ENCODE results near the gene PPP3CA.

Gene PPP3CA

GRCh38 chr4:101071241-101071640 is 276.1 kb downstream of the PPP3CA start:
- ChIA-PET CTCF (interaction anchor here (0.6 kb wide), 1 partner anchor 9 kb away, joined by 4 read pairs; no protein-coding TSS in a partner anchor), POLR2A (no interaction called here)
- TF ChIP-seq SUZ12 (IDR thresholded peaks at IDR 0.05) = no peak
- no peak for TF ChIP-seq BHLHE40 (IDR thresholded peaks at IDR 0.05; ENCODE audit: borderline replicate concordance)
- no peak for TF ChIP-seq SP1 (IDR thresholded peaks at IDR 0.05)
- TF ChIP-seq NFRKB (IDR thresholded peaks at IDR 0.05) = no peak
- TF ChIP-seq HDGF (IDR thresholded peaks at IDR 0.05; ENCODE audit: borderline replicate concordance) = no peak
- no peak for TF ChIP-seq FOXK2 (IDR thresholded peaks at IDR 0.05)
- no peak for TF ChIP-seq L3MBTL2 (conservative IDR thresholded peaks at IDR 0.05)
- TF ChIP-seq CTBP1 (IDR thresholded peaks at IDR 0.05; ENCODE audit: borderline replicate concordance) = no peak
- no peak for TF ChIP-seq ELF4 (IDR thresholded peaks at IDR 0.05)
- no peak for TF ChIP-seq PKNOX1 (IDR thresholded peaks at IDR 0.05)
- no peak for TF ChIP-seq FOXM1 (IDR thresholded peaks at IDR 0.05; ENCODE audit: borderline replicate concordance)
- no peak for TF ChIP-seq TARDBP (IDR thresholded peaks at IDR 0.05)
- no peak for TF ChIP-seq ZNF384 (IDR thresholded peaks at IDR 0.05)
- no peak for DNase-seq (ENCODE audit: extremely low spot score)

GRCh38 chr4:101068115-101068514 is 279.2 kb downstream of the PPP3CA start:
- ChIA-PET POLR2A (no interaction called here), CTCF (no interaction called here)
- TF ChIP-seq BHLHE40 (IDR thresholded peaks at IDR 0.05; ENCODE audit: borderline replicate concordance) (no peak), ZNF384 (IDR thresholded peaks at IDR 0.05) (no peak), FOXM1 (IDR thresholded peaks at IDR 0.05; ENCODE audit: borderline replicate concordance) (no peak), NFRKB (IDR thresholded peaks at IDR 0.05) (no peak), FOXK2 (IDR thresholded peaks at IDR 0.05) (no peak), SP1 (IDR thresholded peaks at IDR 0.05) (no peak), ELF4 (IDR thresholded peaks at IDR 0.05) (no peak), LEF1 (IDR thresholded peaks at IDR 0.05; ENCODE audit: borderline replicate concordance) (no peak), CTBP1 (IDR thresholded peaks at IDR 0.05; ENCODE audit: borderline replicate concordance) (no peak), TARDBP (IDR thresholded peaks at IDR 0.05) (no peak), SUZ12 (IDR thresholded peaks at IDR 0.05) (no peak), L3MBTL2 (conservative IDR thresholded peaks at IDR 0.05) (no peak), PKNOX1 (IDR thresholded peaks at IDR 0.05) (no peak), ARNT (IDR thresholded peaks at IDR 0.05) (no peak)
- no peak for DNase-seq (ENCODE audit: extremely low spot score)

- CTCF ChIA-PET = interaction anchor here (0.7 kb wide), 1 partner anchor 163 kb away, joined by 3 read pairs; no protein-coding TSS in a partner anchor
- POLR2A ChIA-PET = no interaction called here
- no peak for DNase-seq (ENCODE audit: extremely low spot score)
- TF ChIP-seq TARDBP (IDR thresholded peaks at IDR 0.05) (no peak), LEF1 (IDR thresholded peaks at IDR 0.05; ENCODE audit: borderline replicate concordance) (no peak), ARNT (IDR thresholded peaks at IDR 0.05) (no peak), L3MBTL2 (conservative IDR thresholded peaks at IDR 0.05) (no peak), NFRKB (IDR thresholded peaks at IDR 0.05) (no peak), FOXM1 (IDR thresholded peaks at IDR 0.05; ENCODE audit: borderline replicate concordance) (no peak), PKNOX1 (IDR thresholded peaks at IDR 0.05) (no peak), HDGF (IDR thresholded peaks at IDR 0.05; ENCODE audit: borderline replicate concordance) (no peak), ZNF384 (IDR thresholded peaks at IDR 0.05) (no peak), FOXK2 (IDR thresholded peaks at IDR 0.05) (no peak), FOXA1 (IDR thresholded peaks at IDR 0.05) (no peak), CTBP1 (IDR thresholded peaks at IDR 0.05; ENCODE audit: borderline replicate concordance) (no peak), ELF4 (IDR thresholded peaks at IDR 0.05) (no peak)
Measured at GRCh38 chr4:101067383-101067782, 279.9 kb downstream of the PPP3CA start.

GRCh38 chr4:101066626-101067170 is 280.6 kb downstream of the PPP3CA start:
- TF ChIP-seq FOXK2 (IDR thresholded peaks at IDR 0.05) (no peak), FOXA1 (IDR thresholded peaks at IDR 0.05) (no peak), HDGF (IDR thresholded peaks at IDR 0.05; ENCODE audit: borderline replicate concordance) (no peak), BHLHE40 (IDR thresholded peaks at IDR 0.05; ENCODE audit: borderline replicate concordance) (no peak), L3MBTL2 (conservative IDR thresholded peaks at IDR 0.05) (no peak), ARNT (IDR thresholded peaks at IDR 0.05) (no peak), SP1 (IDR thresholded peaks at IDR 0.05) (no peak), ELF4 (IDR thresholded peaks at IDR 0.05) (no peak), SUZ12 (IDR thresholded peaks at IDR 0.05) (no peak), FOXM1 (IDR thresholded peaks at IDR 0.05; ENCODE audit: borderline replicate concordance) (no peak), LEF1 (IDR thresholded peaks at IDR 0.05; ENCODE audit: borderline replicate concordance) (no peak), NFRKB (IDR thresholded peaks at IDR 0.05) (no peak), TARDBP (IDR thresholded peaks at IDR 0.05) (no peak), ZNF384 (IDR thresholded peaks at IDR 0.05) (no peak), PKNOX1 (IDR thresholded peaks at IDR 0.05) (no peak), CTBP1 (IDR thresholded peaks at IDR 0.05; ENCODE audit: borderline replicate concordance) (no peak)
- POLR2A ChIA-PET = no interaction called here
- DNase-seq (ENCODE audit: extremely low spot score) = no peak
- CTCF ChIA-PET = no interaction called here

GRCh38 chr4:101065935-101066485 is 281.3 kb downstream of the PPP3CA start:
- POLR2A ChIA-PET = no interaction called here
- CTCF ChIA-PET = no interaction called here
- no peak for DNase-seq (ENCODE audit: extremely low spot score)
- TF ChIP-seq FOXK2 (IDR thresholded peaks at IDR 0.05) (no peak), FOXM1 (IDR thresholded peaks at IDR 0.05; ENCODE audit: borderline replicate concordance) (no peak), SUZ12 (IDR thresholded peaks at IDR 0.05) (no peak), FOXA1 (IDR thresholded peaks at IDR 0.05) (no peak), ELF4 (IDR thresholded peaks at IDR 0.05) (no peak), CTBP1 (IDR thresholded peaks at IDR 0.05; ENCODE audit: borderline replicate concordance) (no peak), ZNF384 (IDR thresholded peaks at IDR 0.05) (no peak), SP1 (IDR thresholded peaks at IDR 0.05) (no peak), HDGF (IDR thresholded peaks at IDR 0.05; ENCODE audit: borderline replicate concordance) (no peak), NFRKB (IDR thresholded peaks at IDR 0.05) (no peak), BHLHE40 (IDR thresholded peaks at IDR 0.05; ENCODE audit: borderline replicate concordance) (no peak), L3MBTL2 (conservative IDR thresholded peaks at IDR 0.05) (no peak), LEF1 (IDR thresholded peaks at IDR 0.05; ENCODE audit: borderline replicate concordance) (no peak), PKNOX1 (IDR thresholded peaks at IDR 0.05) (no peak)

Data from HEK293T (cell line).